Loucy (cell line): ENCODE measurements around the gene PACRG.

Experiments used
- CTCF ChIP-seq: fragments of 200-600 bp; sonication (generic); conservative IDR thresholded peaks from 2 replicates; pipeline ENCODE4 v1.5.1; 2014; ENCODE audit warnings: mild to moderate bottlenecking, antibody characterized with exemption, low read length
- EZH2phosphoT487 ChIP-seq: fragments of 200-600 bp; IDR thresholded peaks from 2 replicates; pipeline ENCODE4 v1.6.1; 2018; ENCODE audit warnings: antibody characterized with exemption, mild to moderate bottlenecking, moderate library complexity, borderline replicate concordance

GRCh38 chr6:163342571-163343539 lies 615.1 kb downstream of the PACRG start:
- no peak for TF ChIP-seq CTCF
- TF ChIP-seq EZH2phosphoT487 = no peak
